Measurements from ENCODE around the gene LRP8. TPM values are rescaled to one million over a fixed set of nuclear protein-coding genes. Genes with fewer than 3 reads are reported as not detected.

Gene LRP8
- total and polyA plus RNA-seq, 2 of the 4 experiments (the other 2 are of a cell fraction) = 12.0 to 12.1 TPM

DNA sequence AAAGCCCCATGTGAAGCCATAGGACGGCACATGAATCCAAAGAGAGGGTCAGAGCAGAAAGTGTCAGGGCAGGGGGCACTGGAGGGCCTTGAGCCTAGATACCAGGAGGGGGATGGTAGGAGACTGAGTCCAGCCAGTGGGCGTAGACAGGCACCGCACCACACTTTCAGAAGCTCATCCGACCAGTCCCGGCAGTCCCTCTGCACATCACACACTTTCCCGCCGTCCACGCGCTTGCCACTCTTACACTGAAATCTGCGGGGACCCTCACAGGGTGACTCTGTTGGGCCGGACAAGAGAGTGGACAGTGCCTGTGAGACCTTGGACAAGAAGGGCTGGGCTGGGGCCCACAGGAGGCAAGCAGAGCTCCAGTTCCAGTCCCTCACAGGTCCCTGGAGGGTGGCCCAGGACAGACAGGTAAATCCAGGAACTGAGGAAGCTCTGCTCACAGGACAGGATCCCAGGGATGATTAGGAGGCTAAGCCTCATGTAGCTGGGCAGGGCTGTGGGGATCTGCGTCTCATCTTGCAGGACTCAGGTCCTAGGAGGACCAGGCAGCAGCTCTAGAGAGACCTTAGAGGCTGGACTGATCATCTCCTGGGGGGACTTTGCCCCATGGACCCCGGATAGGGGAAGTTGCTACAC is 53.2 kb downstream of the LRP8 start:
- Histone ChIP-seq H4K91ac (ENCODE audit: insufficient read depth, low read depth, low read length) (no peak overlapping the region), H3K23ac (ENCODE audit: low read depth, low read length) (no peak overlapping the region), H2BK15ac (ENCODE audit: low read depth, low read length) (no peak overlapping the region), H2AK9ac (replicated peaks; ENCODE audit: low read depth, low read length, poor library complexity) (no peak overlapping the region), H3K18ac (ENCODE audit: low read depth, low read length) (no peak overlapping the region), H3K4me3 (ENCODE audit: insufficient read depth, low read depth, low read length) (no peak overlapping the region), H3K4me1 (ENCODE audit: control insufficient read depth, insufficient read depth, low read length) (no peaks in the 10 kb centered on the region), H3K36me3 (ENCODE audit: control insufficient read depth, insufficient read depth, low read length) (peaks cover 3% of the 10 kb centered on the region; the same call in 1 of the 2 replicates), H3K27me3 (ENCODE audit: control insufficient read depth, insufficient read depth, low read length) (no peaks in the 10 kb centered on the region), H4K5ac (ENCODE audit: low read depth, low read length) (no peak overlapping the region), H2BK20ac (ENCODE audit: low read depth, low read length) (no peak overlapping the region), H3K4me2 (ENCODE audit: low read depth, low read length) (no peak overlapping the region), H3K14ac (replicated peaks; ENCODE audit: low read depth, low read length) (no peak overlapping the region), H2AFZ (replicated peaks; ENCODE audit: low read length, poor library complexity) (no peak overlapping the region), H3K9me1 (ENCODE audit: insufficient read depth, low read length) (no peaks in the 10 kb centered on the region), H3K27ac (ENCODE audit: insufficient read depth, low read length) (no peak overlapping the region), H3K56ac (ENCODE audit: extremely low read depth, insufficient read depth, low read length) (no peak overlapping the region), H3K4ac (ENCODE audit: low read depth, low read length) (no peak overlapping the region), H3K9ac (ENCODE audit: low read depth, low read length) (no peak overlapping the region), H3K9me3 (ENCODE audit: control insufficient read depth, insufficient read depth, low read length) (no peaks in the 10 kb centered on the region), H4K20me1 (ENCODE audit: insufficient read depth, low read length) (no peaks in the 10 kb centered on the region), H4K8ac (ENCODE audit: low read depth in 2 of 2, low read length in 2 of 2) (no peak overlapping the region), H2BK5ac (ENCODE audit: low read depth, low read length, poor library complexity, severe bottlenecking) (no peak overlapping the region), H2AK5ac (ENCODE audit: low read depth, low read length) (no peak overlapping the region), H2BK120ac (ENCODE audit: low read depth, low read length) (no peak overlapping the region), H3K79me1 (ENCODE audit: low read depth in 1 of 2, low read length in 2 of 2) (no peaks in the 10 kb centered on the region)
- ATAC-seq (ENCODE audit: low read depth) (no peak), DNase-seq (no peak)
- TF ChIP-seq POLR2A (IDR thresholded peaks at IDR 0.05; ENCODE audit: low read depth, low read length) = no peak
- in situ Hi-C loops (cut with MboI; ENCODE audit: low sequenced_read_pairs) (loop anchor here (5.0 kb wide), 2 partner anchors 118 to 198 kb away; no protein-coding TSS in a partner anchor), intact Hi-C loops (cut with micrococcal nuclease) (no loop called here), dilution Hi-C loops (cut with HindIII; ENCODE audit: low sequenced_read_pairs, unreplicated experiment) (no loop called here)
- 97% methylated on average over 10 of the region's 13 CpGs; no CpG with 5 or more reads in 1 of the 2 experiments for WGBS, 2 experiments (ENCODE audit: extremely low coverage in 2 of 2, insufficient read length in 1 of 2)
- POLR2A ChIA-PET (ENCODE audit: unreplicated experiment) = no interaction called here
- BruUV-seq (replicated peaks) = no TSS peak
- CTCF ChIA-PET = interaction anchor here (2.3 kb wide), 1 partner anchor 119 kb away, joined by 6 read pairs; no protein-coding TSS in a partner anchor

All from IMR-90 (cell line).